T-helper 1 cell treated with Interleukin-12 subunit alpha and Interleukin-12 subunit beta and Interleukin-4 antibody, amounts not matched to agents 30 ng/mL and 1 ng/mL, for 36 hours (primary cell): ENCODE results near the gene STX11. TPM values are rescaled to one million over a fixed set of nuclear protein-coding genes. Genes with fewer than 3 reads are reported as not detected.
"Not testable (repeated sequence)": the region's sequence is repeated elsewhere in the genome, so short reads cannot be mapped to it uniquely, and the experiment has no call there.

Source experiments
- intact Hi-C: fragments of 100-400 bp; cut with micrococcal nuclease; formaldehyde crosslinking; loops from one replicate; pipeline ENCODE4 v1.15.1; 2024
- total RNA-seq: library from RNA; stranded (reverse); gene quantifications from 2 replicates; pipeline ENCODE4 v1.2.3, GENCODE V29; 2022

Gene STX11
- total RNA-seq, 1 donor from 2014 or later = 26.8 TPM

- intact Hi-C loops = no loop called here
Measured at GRCh38 chr6:144171406-144171805, 21.1 kb downstream of the STX11 start.

GRCh38 chr6:144174006-144174405 is 23.7 kb downstream of the STX11 start:
- intact Hi-C loops = no loop called here

DNA sequence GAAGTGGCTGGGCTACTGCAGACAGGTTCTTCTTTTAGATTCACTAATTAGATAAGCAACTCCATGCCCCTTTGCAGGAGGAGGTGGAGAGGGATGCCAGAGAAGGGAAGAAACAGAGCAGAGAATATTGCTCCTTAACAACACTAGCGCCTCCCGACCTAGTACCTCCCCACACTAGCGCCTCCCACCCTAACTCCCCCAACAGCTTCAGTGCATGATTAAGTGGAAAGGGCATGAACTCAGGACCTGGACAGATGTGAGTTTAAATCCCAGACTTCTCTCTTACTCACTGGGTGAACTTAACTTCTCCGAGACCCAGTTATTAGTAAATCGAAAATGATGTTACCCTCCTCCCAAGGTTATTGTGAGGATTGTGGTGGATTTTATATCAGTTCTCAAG is 25.7 kb downstream of the STX11 start:
- intact Hi-C loops = no loop called here

DNA sequence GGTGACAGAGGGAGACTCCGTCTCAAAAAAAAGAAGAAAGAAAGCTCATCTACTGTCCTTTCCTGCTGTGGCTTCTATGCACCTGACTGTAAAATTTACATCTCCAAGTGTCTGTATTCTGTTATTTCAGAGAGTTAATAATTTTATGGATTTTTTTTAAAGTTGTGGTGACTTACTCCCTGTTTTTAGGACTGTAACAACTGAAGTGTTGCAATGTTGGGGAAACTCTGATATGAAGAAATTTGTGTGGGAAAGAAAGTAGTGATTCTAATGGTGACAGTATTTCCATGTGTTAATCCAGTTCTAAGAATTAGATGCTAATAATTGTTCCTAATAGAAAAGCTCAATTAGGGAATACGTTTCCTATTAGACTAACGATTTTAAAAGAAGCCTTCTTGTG is 27.4 kb downstream of the STX11 start:
- intact Hi-C loops = loop anchor here (2.0 kb wide), 1 partner anchor 27 kb away; the partner anchor contains the start of gene STX11

GRCh38 chr6:144178323-144178722 is 28.0 kb downstream of the STX11 start:
- intact Hi-C loops = loop anchor here (2.0 kb wide), 1 partner anchor 28 kb away; the partner anchor contains the start of gene STX11

DNA sequence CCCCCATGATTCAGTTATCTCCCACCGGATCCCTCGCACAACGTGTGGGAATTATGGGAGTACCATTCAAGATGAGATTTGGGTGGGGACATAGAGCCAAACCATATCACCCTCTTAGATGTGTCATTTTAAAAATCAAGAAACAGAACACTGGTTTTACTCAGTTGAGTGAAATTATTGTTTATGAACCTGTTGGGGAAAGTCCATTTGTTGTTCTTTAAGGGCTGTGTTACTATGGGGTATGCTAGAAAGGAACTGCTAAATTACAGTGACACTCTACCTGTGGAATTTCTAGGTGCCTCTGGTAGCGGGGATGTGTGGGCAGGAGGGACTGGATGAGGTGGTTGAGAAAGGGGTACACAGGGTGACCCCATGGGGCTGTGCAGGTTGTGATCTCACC is 28.9 kb downstream of the STX11 start:
- intact Hi-C loops = loop anchor here (1.0 to 2.0 kb wide), 2 partner anchors 23 to 28 kb away; partner anchors contain the start of gene STX11

DNA sequence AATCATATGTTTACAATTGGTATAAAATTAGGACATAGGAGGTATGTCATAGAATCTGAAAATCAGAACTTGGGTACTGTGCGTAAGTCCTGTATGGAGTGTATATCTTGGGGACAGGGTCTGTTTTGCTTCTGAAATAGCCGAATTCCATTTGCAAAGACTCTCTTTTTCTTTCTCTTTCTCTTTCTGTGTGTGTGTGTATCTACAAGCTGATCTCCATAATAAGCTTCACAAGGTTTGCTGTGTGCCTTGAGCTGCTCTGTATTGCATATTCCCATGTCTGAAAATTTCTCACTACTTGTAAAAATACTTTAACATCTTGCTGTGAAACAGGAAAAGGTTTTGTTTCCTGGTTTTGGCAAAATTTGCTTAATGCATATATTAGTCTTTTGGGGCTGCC is 29.5 kb downstream of the STX11 start:
- intact Hi-C loops = loop anchor here (1.0 to 2.0 kb wide), 2 partner anchors 24 to 29 kb away; partner anchors contain the start of gene STX11

DNA sequence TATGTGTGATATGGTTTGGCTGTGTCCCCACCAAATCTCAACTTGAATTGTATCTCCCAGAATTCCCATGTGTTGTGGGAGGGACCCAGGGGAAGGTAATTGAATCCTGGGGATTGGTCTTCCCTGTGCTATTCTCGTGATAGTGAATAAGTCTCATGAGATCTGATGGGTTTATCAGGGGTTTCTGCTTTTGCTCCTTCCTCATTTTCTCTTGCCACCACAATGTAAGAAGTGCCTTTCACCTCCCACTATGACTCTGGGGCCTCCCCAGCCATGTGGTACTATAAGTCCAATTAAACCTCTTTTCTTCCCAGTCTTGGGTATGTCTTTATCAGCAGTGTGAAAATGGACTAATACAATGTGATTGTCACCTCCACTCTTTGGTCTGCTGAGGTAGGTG is 30.0 kb downstream of the STX11 start:
- intact Hi-C loops = not testable (repeated sequence)

DNA sequence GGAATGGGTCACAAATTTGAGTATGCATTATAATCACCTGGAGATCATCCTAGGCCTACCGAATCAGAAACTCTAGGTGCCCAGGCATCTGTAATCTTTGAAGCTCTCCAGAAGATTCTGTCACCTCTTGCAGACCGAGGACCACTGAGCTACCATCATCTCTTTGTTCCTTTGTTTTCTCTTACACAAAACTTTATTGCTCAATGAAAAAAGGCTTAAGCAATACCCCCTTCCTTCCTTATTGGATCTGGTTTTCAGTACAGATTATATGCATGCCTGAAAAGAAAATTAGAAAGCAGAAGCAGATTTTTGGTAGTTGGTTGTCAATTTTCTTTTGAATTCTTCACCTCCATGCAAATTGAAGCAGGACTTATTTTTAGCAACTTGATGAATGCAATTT is 31.3 kb downstream of the STX11 start:
- intact Hi-C loops = no loop called here

DNA sequence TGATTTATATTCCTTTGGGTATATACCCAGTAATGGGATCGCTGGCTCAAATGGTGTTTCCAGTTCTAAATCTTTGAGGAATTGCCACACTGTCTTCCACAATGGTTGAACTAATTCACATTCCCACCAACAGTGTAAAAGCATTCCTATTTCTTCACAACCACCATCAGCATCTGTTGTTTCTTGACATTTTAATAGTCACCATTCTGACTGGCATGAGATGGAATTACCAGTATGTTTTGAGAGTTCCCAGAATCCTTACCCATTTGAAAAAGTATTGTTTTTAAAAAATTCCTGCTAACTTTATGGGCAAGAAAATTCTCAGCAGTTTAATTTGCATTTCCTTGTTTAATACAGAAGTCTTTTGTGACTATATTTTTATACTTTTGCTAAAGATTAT is 33.9 kb downstream of the STX11 start:
- intact Hi-C loops = not testable (repeated sequence)

GRCh38 chr6:144185133-144185836 is 35.0 kb downstream of the STX11 start:
- intact Hi-C loops = no loop called here

- intact Hi-C loops = no loop called here
Measured at GRCh38 chr6:144186817-144187625, 36.7 kb downstream of the STX11 start.

DNA sequence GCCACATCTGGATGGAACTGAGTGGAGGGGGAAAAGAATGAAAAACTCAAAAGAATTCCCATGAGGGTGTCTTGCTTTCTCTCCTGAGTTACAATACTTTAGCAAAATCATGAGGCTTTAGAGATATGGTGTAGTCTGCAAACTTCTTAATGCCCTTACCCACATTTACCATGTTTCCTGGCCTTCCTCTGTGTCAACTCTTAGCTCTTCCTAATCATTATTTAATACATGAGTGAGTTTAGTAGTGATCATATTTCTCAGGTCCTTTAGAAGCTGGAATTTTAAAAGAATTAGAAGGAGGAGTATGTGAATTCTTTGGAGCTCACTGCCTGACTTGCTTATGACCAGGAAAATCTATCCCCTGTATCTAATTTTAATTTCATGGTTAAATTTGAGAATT is 39.0 kb downstream of the STX11 start:
- intact Hi-C loops = no loop called here

DNA sequence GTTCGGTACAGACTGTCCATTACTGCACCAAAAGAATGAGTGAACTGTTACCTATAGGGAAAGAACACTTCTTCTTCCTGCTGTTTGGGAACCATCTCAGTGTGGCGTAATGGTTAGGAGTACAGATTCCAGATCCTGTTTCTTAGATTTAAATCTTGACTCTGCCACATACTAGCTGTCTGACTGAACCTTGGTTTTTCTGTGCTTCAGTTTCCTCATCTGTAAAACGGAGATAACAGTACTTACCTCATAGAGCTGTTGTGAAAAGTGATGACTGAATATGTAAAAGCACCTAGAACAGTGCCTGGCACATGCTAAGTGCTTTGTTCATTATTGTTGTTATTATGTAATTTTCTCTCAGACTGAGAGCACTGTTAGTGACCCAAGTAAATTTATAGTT is 39.8 kb downstream of the STX11 start:
- intact Hi-C loops = no loop called here

DNA sequence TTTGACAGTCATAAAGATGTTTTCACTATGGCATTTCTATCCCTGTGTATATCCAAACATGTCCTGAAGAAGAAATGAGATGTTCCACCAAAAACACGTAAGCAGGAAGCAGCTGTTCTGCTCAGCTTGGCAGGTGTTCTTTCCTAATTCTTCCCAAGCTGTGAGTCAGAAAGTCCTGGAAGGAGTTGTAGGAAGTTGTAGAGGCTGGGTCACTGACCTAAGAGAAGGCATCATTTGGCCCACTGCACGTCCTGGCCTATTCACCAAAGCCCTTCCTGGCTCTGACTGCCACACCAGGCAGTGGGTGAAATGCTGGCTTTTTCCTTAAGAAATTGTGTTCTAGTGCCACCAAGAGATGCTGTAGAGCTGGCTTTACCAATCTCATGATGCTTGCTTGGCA is 40.3 kb downstream of the STX11 start:
- intact Hi-C loops = no loop called here

DNA sequence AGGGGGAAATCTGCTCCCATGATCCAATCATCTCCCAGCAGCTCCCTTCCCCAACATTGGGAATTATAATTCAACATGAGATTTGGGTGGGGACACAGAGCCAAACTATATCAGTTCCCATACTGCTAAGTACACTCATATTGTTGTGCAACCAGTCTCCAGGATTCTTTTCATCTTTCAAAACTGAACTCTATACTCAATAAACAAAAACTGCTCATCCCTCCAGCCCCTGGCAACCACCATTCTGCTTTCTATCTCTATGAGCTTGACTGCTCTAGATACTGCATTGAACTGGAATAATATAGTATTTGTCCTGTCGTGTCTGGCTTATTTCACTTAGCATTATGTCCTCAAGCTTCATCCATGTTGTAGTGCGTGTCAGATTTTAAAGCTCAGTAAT is 42.9 kb downstream of the STX11 start:
- intact Hi-C loops = no loop called here

DNA sequence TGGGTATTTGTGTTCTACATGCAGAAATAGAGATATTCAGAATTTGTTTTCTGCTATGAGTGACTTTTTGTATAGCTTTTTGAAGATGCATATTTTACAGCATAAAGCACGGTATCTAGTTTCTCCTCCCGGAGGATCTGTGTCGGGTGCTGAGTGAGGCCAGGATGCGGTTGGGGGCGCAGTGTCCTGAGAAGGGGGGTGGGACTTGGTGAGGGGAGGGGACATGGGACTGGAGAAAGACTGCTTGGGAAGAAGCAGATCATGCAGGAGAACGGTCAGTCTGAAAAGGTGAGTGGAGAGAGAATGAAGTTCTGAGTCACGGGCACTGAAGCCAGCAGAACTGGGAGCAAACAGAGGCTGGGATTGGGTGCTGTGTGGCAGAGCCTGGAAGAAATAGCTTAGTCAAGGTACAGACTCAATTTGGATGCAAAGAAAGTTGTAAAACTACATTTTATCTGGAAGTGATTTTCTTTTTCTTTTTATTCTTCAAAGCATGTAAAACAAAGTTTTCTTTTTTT is 44.0 kb downstream of the STX11 start:
- intact Hi-C loops = no loop called here

- intact Hi-C loops = no loop called here
Measured at GRCh38 chr6:144195671-144196270, 45.5 kb downstream of the STX11 start.

- intact Hi-C loops = no loop called here
Measured at GRCh38 chr6:144197919-144198318, 47.6 kb downstream of the STX11 start.

- intact Hi-C loops = no loop called here
Measured at GRCh38 chr6:144202879-144203468, 52.7 kb downstream of the STX11 start.

DNA sequence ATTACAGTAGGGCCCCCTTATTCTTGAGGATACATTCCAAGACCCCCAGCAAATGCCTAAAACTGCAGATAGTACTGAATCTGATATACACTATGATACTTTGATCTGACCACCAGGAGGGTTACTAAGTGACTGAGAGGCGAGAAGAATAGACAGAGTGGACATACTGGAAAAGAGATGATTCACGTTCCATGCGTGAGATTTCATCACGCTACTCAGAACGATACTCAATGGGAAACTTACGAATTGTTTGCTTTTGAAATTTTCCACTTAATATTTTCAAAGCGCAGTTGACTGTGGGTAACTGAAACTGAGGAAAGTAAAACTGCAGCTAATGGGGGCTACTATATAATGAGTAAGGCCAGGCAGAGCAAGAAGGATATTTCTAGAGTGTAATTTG is 60.8 kb downstream of the STX11 start:
- intact Hi-C loops = loop anchor here (10.0 kb wide), 1 partner anchor 1356 kb away; no protein-coding TSS in a partner anchor
